ENCODE data around the gene OGFRL1.
"Not testable (repeated sequence)": the region's sequence is repeated elsewhere in the genome, so short reads cannot be mapped to it uniquely, and the experiment has no call there.

The OGFRL1 gene

GRCh38 chr6:71288228-71289038 lies at the start of gene OGFRL1:
OGFRL1 (plus strand) TSS chr6:71288811; CDS start chr6:71288937, 126 bp downstream.
- peak; percentile 53 for DNase-seq (ENCODE audit: low read depth)

GRCh38 chr6:71239694-71240093 lies 48.9 kb upstream of the OGFRL1 start:
- DNase-seq (ENCODE audit: low read depth): no peak

GRCh38 chr6:71245265-71246049 lies 43.2 kb upstream of the OGFRL1 start:
- no peak for DNase-seq (ENCODE audit: low read depth)

- DNase-seq (ENCODE audit: low read depth): no peak
Observed at GRCh38 chr6:71246596-71246995, 42.0 kb upstream of the OGFRL1 start.

- DNase-seq (ENCODE audit: low read depth): no peak
Observed at GRCh38 chr6:71248306-71248765, 40.3 kb upstream of the OGFRL1 start.

- no peak for DNase-seq (ENCODE audit: low read depth)
Observed at GRCh38 chr6:71248878-71249544, 39.6 kb upstream of the OGFRL1 start.

GRCh38 chr6:71250099-71250602 lies 38.5 kb upstream of the OGFRL1 start:
- DNase-seq (ENCODE audit: low read depth): peak; percentile 63

- DNase-seq (ENCODE audit: low read depth): no peak
Observed at GRCh38 chr6:71252410-71252809, 36.2 kb upstream of the OGFRL1 start.

- no peak for DNase-seq (ENCODE audit: low read depth)
Observed at GRCh38 chr6:71252960-71253359, 35.7 kb upstream of the OGFRL1 start.

GRCh38 chr6:71254323-71254722 lies 34.3 kb upstream of the OGFRL1 start:
- DNase-seq (ENCODE audit: low read depth): no peak

GRCh38 chr6:71258078-71258866 lies 30.3 kb upstream of the OGFRL1 start:
- no peak for DNase-seq (ENCODE audit: low read depth)

- no peak for DNase-seq (ENCODE audit: low read depth)
Observed at GRCh38 chr6:71259888-71260604, 28.6 kb upstream of the OGFRL1 start.

GRCh38 chr6:71262914-71263313 lies 25.7 kb upstream of the OGFRL1 start:
- no peak for DNase-seq (ENCODE audit: low read depth)

- not testable (repeated sequence) for DNase-seq (ENCODE audit: low read depth)
Observed at GRCh38 chr6:71266392-71266791, 22.2 kb upstream of the OGFRL1 start.

- no peak for DNase-seq (ENCODE audit: low read depth)
Observed at GRCh38 chr6:71268735-71269437, 19.7 kb upstream of the OGFRL1 start.

GRCh38 chr6:71277926-71278600 lies 10.5 kb upstream of the OGFRL1 start:
- no peak for DNase-seq (ENCODE audit: low read depth)

GRCh38 chr6:71279321-71279720 lies 9.3 kb upstream of the OGFRL1 start:
- no peak for DNase-seq (ENCODE audit: low read depth)

- no peak for DNase-seq (ENCODE audit: low read depth)
Observed at GRCh38 chr6:71279740-71280139, 8.9 kb upstream of the OGFRL1 start.

- DNase-seq (ENCODE audit: low read depth): no peak
Observed at GRCh38 chr6:71280701-71281100, 7.9 kb upstream of the OGFRL1 start.

- no peak for DNase-seq (ENCODE audit: low read depth)
Observed at GRCh38 chr6:71284785-71285184, 3.8 kb upstream of the OGFRL1 start.

Measured in stromal cell of bone marrow (primary cell).